Ovary (tissue), 9 donors: ENCODE measurements around the gene TRABD2B. TPM values are rescaled to one million over a fixed set of nuclear protein-coding genes. Genes with fewer than 3 reads are reported as not detected.

Experiments used
- DNase-seq, 5 donors: peaks; one replicate each; pipeline ENCODE4 v3.0.0-alpha.2; 2019 to 2020
- H3K27ac ChIP-seq, 2 donors: fragments of 200-600 bp; one replicate each; pipeline versions ENCODE4 v1.5.1 to v1.8.0; 2019 to 2022
- H3K27me3 ChIP-seq: fragments of 200-600 bp; one replicate; pipeline ENCODE4 v1.8.0; 2022
- H3K36me3 ChIP-seq: fragments of 200-600 bp; sonication (generic); one replicate; pipeline ENCODE4 v1.5.1; 2019
- H3K4me1 ChIP-seq: one replicate; pipeline ENCODE4 v1.8.1; 2013; ENCODE audit warnings: mild to moderate bottlenecking, moderate library complexity; ENCODE audit not compliant: insufficient read depth
- H3K4me3 ChIP-seq: fragments of 200-600 bp; sonication (generic); one replicate; pipeline ENCODE4 v1.5.1; 2017
- H3K9me3 ChIP-seq, 2 donors: fragments of 200-600 bp in 1 of 2; sonication (generic) in 1 of 2; one replicate each; pipeline versions ENCODE4 v1.5.1 to v1.8.1; 2013 to 2019; ENCODE audit warnings: mild to moderate bottlenecking in 1 of 2, moderate library complexity in 1 of 2
- CTCF ChIP-seq, 3 donors: fragments of 450-650 bp in 2 of 3; fragments of 200-600 bp in 1 of 3; IDR thresholded peaks; one replicate each; pipeline versions ENCODE4 v1.5.1 to v1.8.0; 2016 to 2022; ENCODE audit warnings: antibody characterized with exemption in 3 of 3, mild to moderate bottlenecking in 1 of 3
- EP300 ChIP-seq: sonication (generic); formaldehyde crosslinking; IDR thresholded peaks from one replicate; pipeline ENCODE4 v1.6.1; 2017; ENCODE audit warnings: antibody characterized with exemption
- POLR2A ChIP-seq: fragments of 450-650 bp; IDR thresholded peaks from one replicate; pipeline ENCODE4 v1.6.1; 2017; ENCODE audit warnings: antibody characterized with exemption, mild to moderate bottlenecking, moderate library complexity
- WGBS, 3 donors: extraction: QIAGEN DNeasy Blood & Tissue Kit in 1 of 3; methylation state at CpG; one replicate each; pipeline versions ENCODE4 v1.1.5 to v1.1.7; 2013 to 2017; 5-methylcytosine and 5-hydroxymethylcytosine counted together
- intact Hi-C, 4 donors: fragments of 100-400 bp; cut with DNase I; formaldehyde crosslinking; loops; one replicate each; pipeline versions ENCODE4 v1.11.0 to v1.15.1; 2022 to 2023
- polyA plus RNA-seq, 2 donors: library from polyadenylated mRNA; stranded (reverse); fragments of 200-250 nt in 1 of 2; fragments of 350-450 nt in 1 of 2; fragmentation: Illumina TruSeq in 1 of 2; extraction: RNeasy Lipid Tissue Mini Kit (QIAGEN cat#74804) in 1 of 2; gene quantifications; one replicate each; pipeline ENCODE4 v1.2.3, GENCODE V29; 2013 to 2014
- total RNA-seq, 7 donors: library from RNA; depleted of rRNA in 2 of 7; stranded (reverse); fragments of >200 nt in 2 of 7; fragmentation: NEBNext Ultra II Directional in 3 of 7; extraction: Animal tissue kit (Norgen Biotek cat#: 25700) in 3 of 7; gene quantifications; one replicate each; pipeline versions ENCODE4 v1.1.0 to v1.2.4, GENCODE V29; 2016 to 2023
- donor health status: DM: no; HTN: no; CAD: no; lungs with moderate emphysema.
- donor health status: DM: no; HTN: no; CAD: no.
- donor health status: Bipolar disorder and iron deficiency.
- donor health status: DM: yes; HTN: yes; CAD: no.
- donor health status: DM: no; HTN: no; CAD: no.
- donor health status: DM: yes; HTN: yes; CAD: no.

Gene TRABD2B
- total and polyA plus RNA-seq, 9 donors = 0.18 to 1.6 (median 0.52) TPM

- Histone ChIP-seq H3K9me3 (no peaks in the 10 kb centered on the region), H3K4me3 (no peak overlapping the region), H3K36me3 (no peaks in the 10 kb centered on the region), H3K4me1 (no peaks in the 10 kb centered on the region), H3K27me3 (no peaks in the 10 kb centered on the region), H3K27ac (no peak overlapping the region)
- intact Hi-C loops = no loop called here
- TF ChIP-seq POLR2A = no peak
- no peak for TF ChIP-seq EP300
- TF ChIP-seq CTCF (IDR thresholded peaks at IDR 0.05) = no peak
- no peak for DNase-seq
Measured at GRCh38 chr1:48013270-48013669, 16.1 kb upstream of the TRABD2B start.

- no peak overlapping the region for H3K27ac ChIP-seq
- TF ChIP-seq POLR2A (no peak), CTCF (IDR thresholded peaks at IDR 0.05) (no peak), EP300 (no peak)
- intact Hi-C loops = no loop called here
- H3K27me3 ChIP-seq = no peaks in the 10 kb centered on the region
- H3K36me3 ChIP-seq = no peaks in the 10 kb centered on the region
- 12 to 14% (median 13%) methylated on average over 2 of the region's 2 CpGs for WGBS, 3 donors
- no peak overlapping the region for H3K4me3 ChIP-seq
- DNase-seq = no peak
- H3K4me1 ChIP-seq = no peaks in the 10 kb centered on the region
- no peaks in the 10 kb centered on the region for H3K9me3 ChIP-seq
Measured at GRCh38 chr1:48007047-48007446, 9.9 kb upstream of the TRABD2B start.

- intact Hi-C loops = no loop called here
- H3K4me3 ChIP-seq = no peak overlapping the region
- no peaks in the 10 kb centered on the region for H3K27me3 ChIP-seq
- WGBS, 3 donors = 67 to 80% (median 72%) methylated on average over 1 of the region's 1 CpG
- no peak overlapping the region for H3K27ac ChIP-seq
- H3K4me1 ChIP-seq = no peaks in the 10 kb centered on the region
- H3K9me3 ChIP-seq = no peaks in the 10 kb centered on the region
- no peak for DNase-seq
- TF ChIP-seq POLR2A (no peak), CTCF (IDR thresholded peaks at IDR 0.05) (no peak), EP300 (no peak)
- H3K36me3 ChIP-seq = no peaks in the 10 kb centered on the region
Measured at GRCh38 chr1:48006264-48006663, 9.1 kb upstream of the TRABD2B start.

GRCh38 chr1:48005253-48006117 lies 8.3 kb upstream of the TRABD2B start:
- no peak overlapping the region for H3K27ac ChIP-seq
- WGBS, 3 donors = 86 to 91% (median 88%) methylated on average over 8 of the region's 8 CpGs
- H3K9me3 ChIP-seq = no peaks in the 10 kb centered on the region
- H3K36me3 ChIP-seq = no peaks in the 10 kb centered on the region
- intact Hi-C loops = no loop called here
- H3K4me3 ChIP-seq = no peak overlapping the region
- H3K27me3 ChIP-seq = no peaks in the 10 kb centered on the region
- TF ChIP-seq CTCF (IDR thresholded peaks at IDR 0.05) (no peak), POLR2A (no peak), EP300 (no peak)
- DNase-seq = no peak
- no peaks in the 10 kb centered on the region for H3K4me1 ChIP-seq
